ENCODE measurements around the gene AFAP1.

The AFAP1 gene

GRCh38 chr4:7755561-7755960, 184.1 kb downstream of the AFAP1 start:
- no peak for DNase-seq (ENCODE audit: low read depth)

- DNase-seq (ENCODE audit: low read depth): no peak
Observed at GRCh38 chr4:7754565-7755262, 184.9 kb downstream of the AFAP1 start.

- DNase-seq (ENCODE audit: low read depth): no peak
Observed at GRCh38 chr4:7753931-7754465, 185.7 kb downstream of the AFAP1 start.

GRCh38 chr4:7753271-7753670, 186.4 kb downstream of the AFAP1 start:
- no peak for DNase-seq (ENCODE audit: low read depth)

GRCh38 chr4:7752649-7753048, 187.0 kb downstream of the AFAP1 start:
- DNase-seq (ENCODE audit: low read depth): no peak

- no peak for DNase-seq (ENCODE audit: low read depth)
Observed at GRCh38 chr4:7750972-7751371, 188.7 kb downstream of the AFAP1 start.

- no peak for DNase-seq (ENCODE audit: low read depth)
Observed at GRCh38 chr4:7750523-7750922, 189.1 kb downstream of the AFAP1 start.

GRCh38 chr4:7747566-7747965, 192.1 kb downstream of the AFAP1 start:
- DNase-seq (ENCODE audit: low read depth): no peak

- no peak for DNase-seq (ENCODE audit: low read depth)
Observed at GRCh38 chr4:7747062-7747385, 192.6 kb downstream of the AFAP1 start.

GRCh38 chr4:7746351-7747061, 193.2 kb downstream of the AFAP1 start:
- DNase-seq (ENCODE audit: low read depth): no peak

- no peak for DNase-seq (ENCODE audit: low read depth)
Observed at GRCh38 chr4:7745301-7745885, 194.3 kb downstream of the AFAP1 start.

- DNase-seq (ENCODE audit: low read depth): no peak
Observed at GRCh38 chr4:7744142-7744804, 195.4 kb downstream of the AFAP1 start.

- no peak for DNase-seq (ENCODE audit: low read depth)
Observed at GRCh38 chr4:7742807-7743280, 196.8 kb downstream of the AFAP1 start.

- DNase-seq (ENCODE audit: low read depth): no peak
Observed at GRCh38 chr4:7741946-7742806, 197.5 kb downstream of the AFAP1 start.

- DNase-seq (ENCODE audit: low read depth): no peak
Observed at GRCh38 chr4:7740866-7741525, 198.7 kb downstream of the AFAP1 start.

GRCh38 chr4:7739918-7740865, 199.5 kb downstream of the AFAP1 start:
- no peak for DNase-seq (ENCODE audit: low read depth)

- no peak for DNase-seq (ENCODE audit: low read depth)
Observed at GRCh38 chr4:7739077-7739917, 200.4 kb downstream of the AFAP1 start.

- DNase-seq (ENCODE audit: low read depth): no peak
Observed at GRCh38 chr4:7738458-7739076, 201.1 kb downstream of the AFAP1 start.
